NOMO-1 (cell line): ENCODE measurements around the gene ANKAR.
"Not testable (repeated sequence)": the region's sequence is repeated elsewhere in the genome, so short reads cannot be mapped to it uniquely, and the experiment has no call there.

Source experiments
- DNase-seq, 2 experiments: peaks; one replicate each; lab custom pipeline; 2025; ENCODE audit not compliant: unreplicated experiment in 2 of 2; lab: John Stamatoyannopoulos, UW

Gene ANKAR, protein sequence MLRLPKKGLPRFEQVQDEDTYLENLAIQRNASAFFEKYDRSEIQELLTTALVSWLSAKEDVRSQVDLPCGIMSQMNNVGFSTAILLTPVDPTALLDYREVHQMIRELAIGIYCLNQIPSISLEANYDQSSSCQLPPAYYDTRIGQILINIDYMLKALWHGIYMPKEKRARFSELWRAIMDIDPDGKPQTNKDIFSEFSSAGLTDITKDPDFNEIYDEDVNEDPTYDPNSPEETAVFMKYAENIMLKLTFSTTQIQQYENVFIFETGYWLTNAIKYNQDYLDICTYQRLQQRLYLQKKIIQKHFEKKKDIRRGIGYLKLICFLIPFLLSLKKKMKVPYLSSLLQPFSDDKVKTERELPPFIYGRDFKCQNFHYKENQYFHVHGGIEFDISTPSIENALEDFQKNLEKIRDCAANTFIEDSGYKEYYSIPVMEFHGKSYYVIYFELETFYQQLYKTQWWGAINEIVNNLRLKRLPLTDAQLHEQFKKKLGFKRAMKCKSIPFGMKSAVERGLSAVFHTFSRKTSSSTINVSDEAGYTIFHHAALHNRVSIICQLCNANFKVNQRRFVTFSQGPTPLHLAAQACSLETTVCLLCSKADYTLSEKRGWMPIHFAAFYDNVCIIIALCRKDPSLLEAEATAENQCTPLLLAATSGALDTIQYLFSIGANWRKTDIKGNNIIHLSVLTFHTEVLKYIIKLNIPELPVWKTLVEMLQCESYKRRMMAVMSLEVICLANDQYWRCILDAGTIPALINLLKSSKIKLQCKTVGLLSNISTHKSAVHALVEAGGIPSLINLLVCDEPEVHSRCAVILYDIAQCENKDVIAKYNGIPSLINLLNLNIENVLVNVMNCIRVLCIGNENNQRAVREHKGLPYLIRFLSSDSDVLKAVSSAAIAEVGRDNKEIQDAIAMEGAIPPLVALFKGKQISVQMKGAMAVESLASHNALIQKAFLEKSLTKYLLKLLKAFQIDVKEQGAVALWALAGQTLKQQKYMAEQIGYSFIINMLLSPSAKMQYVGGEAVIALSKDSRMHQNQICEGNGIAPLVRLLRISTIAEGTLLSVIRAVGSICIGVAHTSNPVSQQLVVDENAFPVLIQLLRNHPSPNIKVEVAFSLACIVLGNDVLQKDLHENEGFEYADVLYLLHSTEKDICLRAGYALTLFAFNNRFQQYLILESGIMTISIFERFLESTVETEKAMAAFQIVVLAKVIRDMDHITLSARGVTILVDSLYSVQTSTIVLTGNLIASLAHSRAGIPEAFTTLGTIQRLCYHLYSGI (N-terminal part only)

DNA sequence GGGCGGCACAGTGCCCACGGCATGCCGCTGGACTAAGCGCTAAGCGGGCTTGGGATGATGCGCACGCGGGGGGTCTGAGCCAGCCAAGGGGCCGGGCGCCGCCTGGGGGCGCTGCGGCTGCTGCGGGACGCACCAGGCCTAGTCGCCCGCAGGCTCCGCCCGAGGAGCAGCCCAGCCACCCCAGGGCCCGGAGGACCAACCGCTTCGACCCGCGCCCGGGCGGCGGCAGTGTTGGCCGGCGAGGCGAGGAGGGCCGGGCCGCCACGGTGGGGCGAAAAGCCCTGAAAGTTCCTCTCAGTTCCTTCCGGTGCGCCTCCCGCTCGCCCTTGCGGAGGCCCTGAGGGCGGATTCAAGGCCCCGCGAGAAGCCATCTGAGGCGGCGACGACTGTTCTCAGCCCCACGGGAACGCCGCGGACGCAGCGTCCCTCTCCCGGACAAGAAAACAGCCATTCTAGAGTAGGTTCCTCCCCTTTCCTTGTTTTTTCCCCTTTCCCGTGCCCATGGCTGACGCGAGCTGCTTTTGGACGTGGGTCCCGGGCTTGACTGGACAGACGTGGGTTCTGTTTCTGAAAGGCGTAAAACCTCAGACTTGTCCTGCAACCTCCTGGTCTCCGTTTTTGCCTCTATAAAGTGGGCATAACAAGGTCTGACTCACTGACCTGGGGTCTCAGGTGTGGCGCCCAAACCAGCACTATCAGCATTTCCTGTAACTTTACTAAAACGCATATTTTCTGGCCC, at the start of gene ANKAR:
TSS of gene ANKAR (plus strand) at position 297 of the 739 bp plus-strand sequence. CDS start 1,821 bp downstream, outside the sequence.
- DNase-seq, result peak; percentile 84 to 92

DNA sequence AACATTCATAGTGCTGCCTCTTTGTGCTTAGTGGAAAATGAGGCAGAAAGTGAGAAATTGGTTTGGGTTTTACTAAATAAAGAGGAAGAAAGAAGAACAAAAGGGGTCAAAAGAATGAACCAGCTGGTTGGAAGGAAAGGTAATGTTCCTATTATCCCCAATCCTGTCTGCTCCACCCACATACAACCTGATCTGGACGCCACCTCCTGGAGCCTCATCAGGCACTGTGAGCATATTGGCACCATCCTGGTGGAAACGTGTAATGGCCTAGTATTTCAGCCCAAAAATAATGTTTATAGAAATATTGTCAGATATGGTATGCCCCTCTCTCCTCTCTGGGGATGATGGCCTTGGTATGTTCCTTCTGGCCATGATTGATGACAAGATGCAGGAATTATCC, 48.8 kb upstream of the ANKAR start:
- DNase-seq, result no peak

DNA sequence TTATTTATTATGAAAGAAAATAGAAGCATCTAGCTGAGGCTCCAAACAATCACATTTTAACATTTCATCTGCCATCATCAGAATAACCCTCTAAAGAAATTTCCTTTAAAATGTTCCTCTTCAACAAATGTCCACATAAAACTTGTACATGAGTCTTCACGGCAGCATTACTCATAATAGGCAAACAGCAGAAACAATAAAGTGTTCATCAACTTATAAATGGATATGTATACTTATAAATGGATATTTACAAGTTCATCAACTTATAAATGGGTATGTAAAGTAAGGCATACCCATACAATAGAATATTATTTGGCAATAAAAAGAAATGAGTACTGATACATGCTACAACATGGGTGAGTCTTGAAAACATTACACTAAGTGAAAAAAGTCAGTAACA, 46.7 kb upstream of the ANKAR start:
- DNase-seq, result no peak

DNA sequence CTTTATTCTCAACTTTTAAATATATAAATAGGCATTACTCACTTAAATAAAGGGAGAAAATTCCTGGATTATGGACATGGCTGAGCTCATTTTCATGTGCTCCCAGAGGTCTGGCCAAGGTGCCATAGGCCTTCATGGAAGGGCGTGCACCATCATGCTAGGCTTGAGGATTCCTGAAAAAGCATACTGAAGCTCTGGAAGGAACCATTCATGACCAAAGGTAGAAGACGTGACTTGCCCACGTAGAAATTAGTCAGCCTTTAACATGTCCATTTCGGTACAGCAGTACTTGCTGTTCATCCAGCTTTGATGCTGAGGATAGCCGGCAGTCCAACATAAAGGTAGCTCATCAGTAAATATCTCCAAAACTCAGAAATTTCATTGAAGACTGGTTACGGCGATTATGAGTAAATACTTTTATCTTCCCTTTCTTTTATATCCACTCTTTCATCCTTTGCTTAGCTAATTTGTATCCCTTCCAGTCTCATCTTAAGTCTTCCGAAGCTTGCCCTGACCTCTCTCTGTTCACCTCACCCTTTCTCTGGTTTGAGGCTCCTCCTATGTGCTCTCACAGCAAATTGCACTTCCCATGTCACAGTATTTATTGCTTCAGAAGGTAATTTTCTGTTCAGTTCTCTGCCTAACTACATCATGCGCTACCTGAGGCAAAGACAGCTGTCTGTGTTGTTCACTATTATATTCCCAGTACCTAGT, 45.5 kb upstream of the ANKAR start:
- DNase-seq, result no peak

DNA sequence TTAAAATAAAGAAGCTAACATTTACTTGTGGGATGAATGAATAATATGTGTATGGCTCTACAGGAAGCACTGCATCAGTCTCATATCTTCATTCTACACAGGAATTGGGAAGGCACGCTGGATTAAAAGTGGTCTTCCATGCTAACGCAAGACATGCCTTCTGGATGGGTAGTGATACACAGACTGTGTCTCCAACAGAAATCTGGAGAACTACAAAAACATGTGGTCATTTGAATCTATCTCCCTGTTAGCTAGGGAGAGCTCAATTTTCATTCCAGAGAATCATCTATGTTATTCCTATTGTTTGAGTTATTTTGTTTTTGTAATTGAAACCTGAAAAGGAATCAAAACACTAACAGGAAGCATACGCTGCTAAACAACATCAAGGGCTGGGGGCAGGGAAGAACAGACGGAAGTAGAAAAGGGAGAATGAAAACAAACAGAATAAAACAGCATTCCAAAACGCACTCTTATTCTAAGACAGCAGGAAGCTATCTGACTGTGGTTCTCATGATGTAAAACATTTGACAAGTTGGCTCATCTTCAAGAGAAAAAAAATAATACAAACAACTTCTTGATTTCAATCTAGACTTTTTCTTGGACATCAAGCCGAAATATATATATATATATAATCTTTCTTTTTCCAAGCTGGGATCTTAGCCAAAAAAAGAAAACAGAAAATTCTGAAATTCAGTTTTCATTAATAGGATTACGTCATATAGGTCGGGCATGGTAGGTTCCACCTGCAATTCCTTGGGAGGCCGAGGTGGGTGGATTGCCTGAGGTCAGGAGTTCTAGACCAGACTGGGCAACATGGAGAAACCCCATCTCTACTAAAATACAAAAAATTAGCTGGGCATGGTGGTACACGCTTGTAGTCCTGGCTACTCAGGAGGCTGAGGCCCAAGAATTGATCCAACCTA, 44.7 kb upstream of the ANKAR start:
- no peak for DNase-seq

DNA sequence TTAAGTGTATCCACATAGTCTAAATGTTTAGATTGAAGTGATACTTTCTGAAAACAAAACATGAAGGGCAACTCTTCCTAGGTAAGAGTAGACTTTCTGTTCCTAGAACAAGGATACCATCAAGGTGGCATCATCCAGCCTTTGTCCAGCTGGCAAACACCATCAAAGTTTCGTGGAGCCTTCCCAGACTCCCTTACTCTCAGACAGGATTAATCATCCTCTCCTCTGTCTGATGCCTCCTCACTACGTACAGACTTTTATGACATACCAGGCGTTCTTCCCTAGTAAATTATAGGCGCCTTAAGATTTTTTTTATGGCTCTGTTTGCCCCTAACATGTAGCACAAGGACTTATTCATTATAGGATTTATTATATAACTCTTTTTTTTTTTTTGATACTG, 42.6 kb upstream of the ANKAR start:
- no peak for DNase-seq

DNA sequence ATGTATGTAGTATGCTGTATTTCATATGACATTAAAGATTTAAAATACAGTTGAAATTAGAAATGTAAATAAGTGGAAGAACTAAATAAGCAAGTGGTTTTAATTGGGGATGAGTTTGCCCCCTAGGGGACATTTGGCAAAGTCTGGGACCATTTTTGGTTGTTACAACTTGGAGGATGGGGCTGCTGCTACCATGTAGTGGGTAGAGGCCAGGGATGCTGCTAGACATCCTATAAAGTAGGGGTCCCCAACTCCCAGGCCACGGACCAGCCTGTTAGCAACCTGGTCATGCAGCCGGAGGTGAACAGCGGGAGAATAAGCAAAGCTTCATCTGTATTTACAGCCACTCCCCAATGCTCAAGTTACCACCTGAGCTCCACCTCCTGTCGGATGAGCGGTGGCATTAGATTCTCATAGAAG, 41.1 kb upstream of the ANKAR start:
- DNase-seq, result no peak

DNA sequence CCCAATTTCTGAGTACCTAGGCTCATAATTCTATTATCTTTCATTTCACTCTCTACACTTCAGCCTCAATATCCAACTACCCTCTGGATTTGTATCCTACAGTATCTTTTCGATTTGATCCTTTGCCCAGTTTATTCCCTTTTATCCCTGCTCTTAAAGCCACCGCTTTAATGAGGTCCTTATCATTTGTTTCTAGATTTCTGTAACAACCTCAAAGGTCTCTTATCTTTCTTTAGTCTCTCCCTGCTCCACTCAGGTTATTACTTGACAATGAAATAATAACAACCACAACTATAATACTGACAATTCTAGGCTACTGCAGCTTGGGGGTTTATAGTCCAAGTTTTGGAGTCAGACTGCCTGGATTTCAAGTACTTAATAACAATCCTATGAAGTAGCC, 39.1 kb upstream of the ANKAR start:
- no peak for DNase-seq

DNA sequence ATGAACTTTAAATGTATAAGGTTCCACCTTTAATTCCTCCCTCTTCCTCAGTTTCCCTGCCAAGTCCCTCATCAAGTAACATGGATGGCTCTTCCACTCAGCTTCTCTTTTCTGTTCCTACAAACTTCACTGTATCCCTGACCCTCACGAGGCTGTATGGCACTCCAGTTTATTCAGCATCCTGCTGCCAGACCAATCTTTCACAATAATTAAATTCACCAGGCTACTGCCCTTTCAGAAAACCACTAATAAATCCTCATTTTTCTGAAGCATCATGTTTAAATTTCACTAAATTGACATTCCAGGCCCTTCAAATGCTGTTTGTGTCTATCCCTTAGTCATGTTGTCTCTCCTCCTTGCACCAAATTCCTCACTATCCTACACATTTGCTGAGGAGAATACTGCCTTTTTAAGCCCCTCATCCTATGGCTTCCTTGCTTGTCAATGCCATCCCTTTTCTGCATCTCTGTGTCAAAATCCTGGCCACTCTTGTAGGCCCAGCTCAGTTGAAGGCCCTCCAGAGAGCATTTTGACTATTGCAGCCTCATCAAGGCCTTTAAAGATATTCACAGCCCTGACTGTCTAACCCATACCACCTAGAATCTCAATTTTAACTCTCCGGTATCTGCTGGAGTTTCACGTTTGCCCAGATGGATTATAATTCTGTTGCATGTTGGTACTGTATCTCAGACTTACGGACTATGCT, 36.0 kb upstream of the ANKAR start:
- DNase-seq, result no peak

DNA sequence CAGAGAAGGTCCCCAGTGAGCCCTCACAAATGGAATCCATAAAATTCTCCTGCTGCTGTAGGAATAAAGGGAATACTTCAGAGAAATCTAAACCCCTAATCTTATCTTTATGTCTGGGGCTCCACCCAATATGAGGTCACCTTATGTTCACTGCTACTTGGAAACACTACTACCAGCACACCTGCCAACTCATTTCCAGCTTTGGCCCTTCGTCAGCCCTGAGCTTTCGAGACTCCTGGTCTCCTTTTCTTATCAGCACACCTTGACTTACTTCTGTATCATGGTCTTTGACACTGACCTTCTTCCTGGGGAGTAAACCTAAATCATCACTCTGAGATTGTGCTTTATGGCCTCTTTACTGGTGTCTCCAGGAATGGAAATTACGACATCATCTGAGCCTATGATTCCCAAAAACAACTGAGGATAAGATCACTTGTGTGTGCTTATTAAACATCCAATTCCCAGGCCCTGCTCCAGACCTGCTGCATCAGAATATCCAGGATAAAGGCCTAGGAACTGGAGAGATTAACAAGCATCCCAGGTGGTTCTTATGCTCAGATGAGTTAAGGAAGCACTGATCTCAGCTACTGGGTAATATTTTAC, 35.4 kb upstream of the ANKAR start:
- no peak for DNase-seq

DNA sequence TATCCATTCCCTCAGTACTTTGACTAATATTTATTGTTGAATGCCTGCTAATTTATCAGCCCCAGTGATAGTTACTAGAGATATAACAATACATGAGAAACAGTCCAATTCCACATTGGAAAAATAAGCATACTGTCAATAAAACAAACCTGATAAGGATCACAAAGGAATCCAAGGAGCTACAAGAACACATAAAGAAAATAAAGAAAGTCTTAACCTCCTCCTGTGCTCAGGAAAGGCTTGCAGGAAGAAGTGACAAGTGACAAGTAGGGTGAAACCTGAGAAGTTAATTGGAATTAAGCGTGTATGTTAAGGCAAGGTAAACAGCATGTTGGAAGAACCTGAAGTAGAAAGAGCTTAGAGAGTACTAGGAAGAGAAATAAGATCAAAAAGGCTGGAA, 33.5 kb upstream of the ANKAR start:
- no peak for DNase-seq

DNA sequence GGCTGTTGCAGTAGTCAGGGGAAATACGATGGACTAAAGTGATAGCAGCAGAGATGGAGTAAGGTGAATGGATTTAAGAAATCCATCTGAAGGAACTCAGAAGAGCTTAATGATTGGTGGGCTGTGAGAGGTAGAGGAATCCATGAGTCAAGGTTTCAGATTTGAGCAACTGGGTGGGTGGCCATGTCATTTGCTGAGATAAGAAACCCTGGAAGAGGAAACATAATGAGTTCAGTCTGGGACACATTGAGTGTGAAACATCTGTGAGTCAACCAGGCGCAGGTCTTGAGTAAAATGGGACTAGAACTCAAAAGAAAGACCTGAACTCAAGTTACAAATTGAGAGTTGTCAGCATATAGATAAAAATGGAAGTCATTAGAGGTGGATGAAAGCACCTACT, 32.9 kb upstream of the ANKAR start:
- no peak for DNase-seq

DNA sequence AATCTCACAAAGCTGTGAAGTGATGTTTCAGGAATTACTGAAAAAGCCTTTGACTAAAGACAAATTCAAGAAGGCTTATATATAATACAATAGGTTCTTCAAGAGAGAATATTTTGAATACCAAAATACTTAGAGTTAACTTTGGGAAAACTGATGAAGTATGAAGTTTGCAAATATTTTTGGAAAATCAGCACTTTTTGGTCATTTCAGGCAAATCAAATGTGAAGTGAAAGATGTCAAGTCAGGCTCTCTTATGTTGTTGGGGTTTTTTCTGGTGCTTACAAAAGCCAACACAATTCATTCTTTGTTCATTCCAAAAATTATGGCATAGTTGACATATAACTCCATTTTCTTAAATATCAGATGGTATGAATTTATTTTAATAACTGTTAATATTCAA, 27.9 kb upstream of the ANKAR start:
- no peak for DNase-seq

DNA sequence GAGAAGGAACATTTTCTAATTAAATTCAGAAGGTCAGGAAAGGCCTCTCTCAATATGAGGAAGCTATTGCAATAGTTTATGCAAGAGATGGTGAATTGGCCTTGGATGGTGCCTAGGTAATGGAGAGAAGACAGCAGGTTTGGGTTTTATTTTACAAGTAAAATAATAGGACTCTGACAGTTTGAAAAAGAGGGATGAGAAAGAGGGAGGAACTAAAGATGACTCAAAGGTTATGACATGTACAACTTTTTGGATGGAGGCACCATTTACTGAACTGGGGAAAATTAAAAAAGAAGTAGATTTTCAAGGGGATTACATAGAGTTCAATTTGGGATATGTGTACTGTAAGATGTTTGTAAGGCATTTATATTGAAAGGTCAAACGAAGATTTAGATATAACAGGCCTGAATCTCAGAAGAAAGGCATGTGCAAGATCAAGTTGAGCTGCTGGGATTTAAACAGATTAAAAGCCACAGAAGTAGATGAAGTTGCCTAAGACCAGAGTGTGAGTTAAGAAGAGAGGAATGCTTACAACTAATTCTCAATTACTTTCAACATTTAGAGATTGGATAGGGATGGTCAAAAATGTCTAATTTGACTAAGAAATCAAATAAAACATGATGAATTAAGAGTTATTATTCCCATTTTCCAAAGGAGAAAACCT, 25.5 kb upstream of the ANKAR start:
- no peak for DNase-seq

DNA sequence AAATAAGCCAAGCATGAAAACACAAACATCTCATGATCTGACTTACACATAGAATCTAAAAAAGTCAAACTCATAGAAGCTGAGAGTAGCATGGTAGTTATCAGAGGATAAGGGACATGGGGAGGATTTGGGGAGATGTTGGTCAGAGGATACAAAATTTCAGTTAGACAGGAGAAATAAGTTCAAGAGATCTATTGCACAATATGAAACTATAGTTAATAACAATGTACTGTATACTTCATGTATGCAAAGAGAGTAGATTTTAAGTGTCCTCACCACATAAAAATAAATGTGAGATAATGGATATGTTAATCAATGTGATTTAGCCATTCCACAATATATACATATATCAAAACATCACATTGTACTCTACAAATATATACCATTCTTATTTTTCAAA, 23.2 kb upstream of the ANKAR start:
- DNase-seq, result no peak

DNA sequence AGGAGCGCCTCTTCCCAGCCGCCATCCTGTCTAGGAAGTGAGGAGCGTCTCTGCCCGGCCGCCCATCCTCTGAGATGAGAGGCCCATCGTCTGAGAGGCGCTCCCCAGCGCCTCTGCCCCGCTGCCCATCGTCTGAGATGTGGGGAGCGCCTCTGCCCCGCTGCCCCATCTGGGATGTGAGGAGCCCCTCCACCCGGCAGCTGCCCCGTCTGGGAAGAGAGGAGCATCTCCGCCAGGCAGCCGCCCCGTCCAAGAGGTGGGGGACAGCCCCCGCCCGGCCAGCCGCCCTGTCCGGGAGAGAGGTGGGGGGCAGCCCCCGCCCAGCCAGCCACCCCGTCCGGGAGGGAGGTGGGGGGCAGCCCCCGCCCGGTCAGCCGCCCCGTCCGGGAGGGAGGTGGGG, 21.0 kb upstream of the ANKAR start:
- not testable (repeated sequence) for DNase-seq

DNA sequence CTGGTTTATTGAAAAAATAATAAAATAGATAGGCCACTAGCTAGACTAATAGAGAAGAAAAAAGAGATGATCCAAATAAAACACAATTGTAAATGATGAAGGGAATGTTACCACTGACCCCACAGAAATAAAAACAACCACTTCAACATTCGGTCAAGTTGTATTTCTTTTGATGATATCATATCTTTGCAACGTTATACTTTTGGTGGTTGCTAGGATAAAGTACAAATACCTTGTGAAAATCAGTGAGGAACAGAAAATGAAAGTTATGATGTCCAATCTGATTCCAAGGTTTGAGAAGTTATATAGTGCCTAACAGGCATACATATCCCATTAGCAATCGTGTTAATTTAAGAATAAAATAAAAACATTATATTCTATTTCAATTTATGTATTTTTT, 19.8 kb upstream of the ANKAR start:
- no peak for DNase-seq
